NCI-H2081 (cell line): ENCODE results near the gene MAPK11.

ENCODE experiments used
- DNase-seq, 2 experiments: peaks; one replicate each; lab custom pipeline; 2025; lab: John Stamatoyannopoulos, UW

MAPK11 gene

GRCh38 chr22:50293441-50294318 lies 23.5 kb upstream of the MAPK11 start:
- no peak for DNase-seq

- DNase-seq = no peak
Measured at GRCh38 chr22:50292643-50293440, 22.7 kb upstream of the MAPK11 start.

GRCh38 chr22:50289942-50290630 lies 19.9 kb upstream of the MAPK11 start:
- DNase-seq = no peak

GRCh38 chr22:50289151-50289941 lies 19.2 kb upstream of the MAPK11 start:
- DNase-seq = no peak

GRCh38 chr22:50287731-50288130 lies 17.6 kb upstream of the MAPK11 start:
- DNase-seq = no peak

GRCh38 chr22:50286701-50287318 lies 16.6 kb upstream of the MAPK11 start:
- no peak for DNase-seq

- no peak for DNase-seq
Measured at GRCh38 chr22:50286275-50286674, 16.1 kb upstream of the MAPK11 start.

GRCh38 chr22:50285568-50286229 lies 15.5 kb upstream of the MAPK11 start:
- no peak for DNase-seq

- no peak for DNase-seq
Measured at GRCh38 chr22:50284479-50284878, 14.3 kb upstream of the MAPK11 start.

GRCh38 chr22:50283821-50284220 lies 13.6 kb upstream of the MAPK11 start:
- no peak for DNase-seq

- DNase-seq = no peak
Measured at GRCh38 chr22:50282361-50283155, 12.4 kb upstream of the MAPK11 start.

- no peak for DNase-seq
Measured at GRCh38 chr22:50281957-50282356, 11.8 kb upstream of the MAPK11 start.

GRCh38 chr22:50281384-50281760 lies 11.2 kb upstream of the MAPK11 start:
- no peak for DNase-seq

- DNase-seq = no peak
Measured at GRCh38 chr22:50280708-50281383, 10.7 kb upstream of the MAPK11 start.

- DNase-seq = no peak
Measured at GRCh38 chr22:50280022-50280707, 10.0 kb upstream of the MAPK11 start.

- DNase-seq = no peak
Measured at GRCh38 chr22:50278956-50279619, 8.9 kb upstream of the MAPK11 start.

- DNase-seq = no peak
Measured at GRCh38 chr22:50278461-50278860, 8.3 kb upstream of the MAPK11 start.

- no peak for DNase-seq
Measured at GRCh38 chr22:50277761-50278160, 7.6 kb upstream of the MAPK11 start.
